Activated T-helper 2 cell treated with anti-CD3 and anti-CD28 coated beads, Interferon-gamma antibody, Interleukin-2, Interleukin-4, amounts not matched to agents 10 μg/mL and 5 μg/mL and 100 μg/mL, durations not matched to agents 14 hours and 24 hours and 36 hours (primary cell): ENCODE results near the gene PFDN4. TPM values are rescaled to one million over a fixed set of nuclear protein-coding genes. Genes with fewer than 3 reads are reported as not detected.
A peak's percentile ranks its signal among the peaks of the same experiment; 100 is the strongest.

Source experiments
- DNase-seq: peaks from one replicate; pipeline ENCODE4 v3.0.0; 2021; ENCODE audit warnings: low spot score
- H3K27ac Mint-ChIP-seq: one replicate; pipeline ENCODE4 v1.8.0; 2021; ENCODE audit warnings: mixed read lengths
- H3K27me3 Mint-ChIP-seq: one replicate; pipeline ENCODE4 v1.8.0; 2021; ENCODE audit warnings: low read depth, mixed read lengths
- H3K36me3 Mint-ChIP-seq: one replicate; pipeline ENCODE4 v1.8.0; 2021; ENCODE audit warnings: low read depth, mixed read lengths
- H3K4me1 Mint-ChIP-seq: one replicate; pipeline ENCODE4 v1.8.0; 2021; ENCODE audit warnings: low read depth, mixed read lengths
- H3K4me3 Mint-ChIP-seq: one replicate; pipeline ENCODE4 v1.8.0; 2021; ENCODE audit warnings: low read depth, mild to moderate bottlenecking, moderate library complexity, mixed read lengths
- H3K9me3 Mint-ChIP-seq: one replicate; pipeline ENCODE4 v1.8.0; 2021; ENCODE audit warnings: mixed read lengths
- intact Hi-C: fragments of 100-400 bp; cut with micrococcal nuclease; formaldehyde crosslinking; loops from one replicate; pipeline ENCODE4 v1.15.1; 2023
- total RNA-seq: library from RNA; stranded (reverse); gene quantifications from 2 replicates; pipeline ENCODE4 v1.2.3, GENCODE V29; 2022

The PFDN4 gene
- 52.2 and 55.1 TPM in 2 replicates for total RNA-seq

DNA sequence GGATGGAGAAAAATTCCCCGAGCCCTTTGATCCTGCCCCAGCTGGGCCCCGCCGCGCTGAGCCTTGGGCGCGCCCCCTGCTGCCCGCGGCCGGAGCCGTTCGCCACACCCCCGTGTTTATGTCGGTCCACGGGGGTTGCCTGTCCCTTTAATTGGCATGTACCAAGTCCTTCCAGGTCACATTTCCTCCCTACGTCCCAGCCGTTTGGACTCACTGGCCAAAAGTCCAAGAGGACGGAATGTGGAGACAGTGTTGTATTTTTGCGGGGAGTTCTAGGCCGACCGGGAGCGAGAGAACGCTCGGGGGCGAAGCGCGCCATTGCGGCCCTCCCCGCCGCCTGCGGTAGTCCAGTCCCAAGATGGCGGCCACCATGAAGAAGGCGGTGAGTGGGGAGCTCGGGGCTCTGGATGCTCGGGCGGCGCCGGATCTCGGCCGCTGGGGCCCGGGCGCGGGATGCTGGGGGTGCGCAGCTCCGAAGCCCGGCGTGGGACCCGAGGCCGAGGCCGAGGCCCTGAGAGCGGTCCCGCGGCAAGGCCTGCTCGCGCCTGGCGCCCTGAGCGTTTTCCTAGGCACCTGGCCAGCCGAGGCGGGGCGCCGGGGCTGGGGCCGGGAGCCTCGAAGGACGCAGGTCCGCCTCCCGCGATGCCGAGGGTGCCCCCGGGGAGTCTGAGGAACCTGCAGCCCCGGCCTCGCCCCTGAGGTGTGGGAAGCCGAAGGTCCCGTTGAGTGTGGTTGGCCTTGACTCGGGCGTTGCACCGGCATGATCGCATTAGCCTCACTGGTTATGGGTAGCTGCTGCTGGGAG is at the start of gene PFDN4:
PFDN4 (plus strand) TSS at position 345 of the 805 bp plus-strand sequence; CDS start at position 359, 14 bp downstream.
- peak within 1 kb of the TSS; percentile 94 for H3K4me3 Mint-ChIP-seq
- intact Hi-C loops, result loop anchor here (5.0 to 10.0 kb wide), 3 partner anchors 79 to 439 kb away; no protein-coding TSS in a partner anchor
- DNase-seq, result peak; percentile 78
- H3K4me1 Mint-ChIP-seq, result peaks cover 26% of the 10 kb centered on the region
- H3K9me3 Mint-ChIP-seq, result no peaks in the 10 kb centered on the region
- H3K27ac Mint-ChIP-seq, result peak within 1 kb of the TSS; percentile 99
- peaks cover 18% of the 10 kb centered on the region for H3K36me3 Mint-ChIP-seq
- H3K27me3 Mint-ChIP-seq, result no peaks in the 10 kb centered on the region

GRCh38 chr20:54158226-54158625 is 49.7 kb upstream of the PFDN4 start:
- no peak for DNase-seq
- no peaks in the 10 kb centered on the region for H3K36me3 Mint-ChIP-seq
- H3K9me3 Mint-ChIP-seq, result no peaks in the 10 kb centered on the region
- H3K27me3 Mint-ChIP-seq, result peaks cover 13% of the 10 kb centered on the region
- intact Hi-C loops, result no loop called here
- no peak overlapping the region for H3K4me3 Mint-ChIP-seq
- H3K4me1 Mint-ChIP-seq, result no peaks in the 10 kb centered on the region
- H3K27ac Mint-ChIP-seq, result no peak overlapping the region

GRCh38 chr20:54158856-54159418 is 49.0 kb upstream of the PFDN4 start:
- no peaks in the 10 kb centered on the region for H3K4me1 Mint-ChIP-seq
- peaks cover 12% of the 10 kb centered on the region for H3K27me3 Mint-ChIP-seq
- H3K4me3 Mint-ChIP-seq, result no peak overlapping the region
- H3K9me3 Mint-ChIP-seq, result no peaks in the 10 kb centered on the region
- no peak for DNase-seq
- intact Hi-C loops, result no loop called here
- H3K27ac Mint-ChIP-seq, result no peak overlapping the region
- no peaks in the 10 kb centered on the region for H3K36me3 Mint-ChIP-seq

DNA sequence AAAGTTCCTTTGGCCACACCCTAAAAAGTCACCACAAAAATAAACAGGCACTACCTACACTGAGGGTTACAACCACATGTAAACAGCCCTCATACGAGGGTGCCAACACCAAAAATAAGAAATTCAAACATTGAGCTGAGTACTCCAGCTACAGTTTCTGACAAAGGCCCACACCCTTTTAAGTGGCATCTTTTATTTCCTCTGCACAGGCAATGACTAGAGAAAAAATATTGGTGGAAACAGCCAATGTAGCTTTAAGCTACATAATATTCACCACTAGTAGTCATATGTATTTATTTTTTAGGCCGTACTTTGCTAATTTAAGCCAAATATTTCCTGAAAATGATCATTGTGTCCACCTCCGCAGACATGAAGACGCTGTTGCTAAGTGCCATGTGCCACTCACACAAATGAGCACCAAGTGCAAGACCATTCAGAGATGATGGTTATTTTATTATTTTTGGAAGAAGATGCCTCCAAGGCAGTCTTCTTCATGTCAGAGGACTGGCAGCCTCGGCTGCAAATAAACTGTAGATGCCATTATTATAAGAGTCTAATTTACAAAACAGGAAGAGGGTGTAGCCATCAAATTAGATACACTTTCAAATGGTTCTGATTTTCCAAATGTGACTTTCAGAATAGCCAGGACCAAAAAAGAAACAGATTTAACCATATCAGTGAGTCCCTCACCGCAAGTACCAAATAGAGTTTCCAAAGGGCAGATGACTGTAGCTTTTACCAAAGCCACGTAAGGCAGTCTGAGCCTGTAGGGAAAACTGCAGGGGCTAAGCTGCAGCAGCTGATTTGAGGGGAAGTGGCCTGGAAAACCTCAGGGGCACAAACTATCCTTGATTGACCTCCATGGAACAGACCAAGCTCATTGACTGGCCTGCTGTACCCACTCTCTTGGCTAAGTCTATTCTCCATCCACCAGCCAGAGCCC is 47.6 kb upstream of the PFDN4 start:
- H3K27ac Mint-ChIP-seq, result no peak overlapping the region
- DNase-seq, result no peak
- H3K27me3 Mint-ChIP-seq, result peaks cover 13% of the 10 kb centered on the region
- H3K4me3 Mint-ChIP-seq, result no peak overlapping the region
- no peaks in the 10 kb centered on the region for H3K36me3 Mint-ChIP-seq
- intact Hi-C loops, result no loop called here
- H3K9me3 Mint-ChIP-seq, result no peaks in the 10 kb centered on the region
- no peaks in the 10 kb centered on the region for H3K4me1 Mint-ChIP-seq

DNA sequence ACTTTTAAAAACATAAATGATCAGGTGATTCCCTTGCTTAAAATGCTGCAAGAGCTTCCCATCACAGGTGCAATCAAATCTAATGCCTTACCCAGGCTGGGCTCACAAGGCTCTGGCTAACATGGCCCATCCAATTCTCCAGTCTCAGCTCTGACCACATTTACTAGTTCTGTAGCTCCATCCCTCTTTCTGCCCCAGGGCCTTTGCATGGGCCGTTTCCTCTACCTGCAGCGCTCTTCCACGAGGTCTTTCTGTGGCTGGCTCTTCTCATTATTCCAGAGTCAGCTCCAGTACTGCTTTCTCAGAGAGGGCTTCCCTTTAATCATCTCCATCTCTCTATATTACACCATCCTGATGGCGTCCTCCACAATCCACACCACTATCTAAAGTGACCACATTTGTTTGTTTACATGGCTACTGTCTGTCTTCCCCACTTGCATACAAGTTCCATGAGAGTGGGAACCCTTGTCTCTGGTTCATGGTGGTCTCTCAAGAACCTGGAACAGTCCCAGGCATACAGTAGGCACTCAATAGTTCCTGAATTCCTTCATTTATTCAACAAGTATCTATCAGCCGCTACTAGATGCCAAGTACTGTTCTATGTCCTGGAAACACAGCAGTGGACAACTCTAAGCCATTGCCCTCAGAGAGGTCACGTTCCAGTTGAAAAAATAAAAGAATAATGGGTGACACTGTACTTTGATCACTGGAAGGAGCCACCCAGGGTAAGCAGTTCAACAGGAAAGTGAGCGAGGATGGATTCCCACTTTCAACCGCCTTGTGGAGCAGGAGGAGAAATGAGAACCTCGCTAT is 46.7 kb upstream of the PFDN4 start:
- Mint-ChIP-seq H3K4me3 (no peak overlapping the region), H3K27me3 (peaks cover 15% of the 10 kb centered on the region), H3K36me3 (no peaks in the 10 kb centered on the region), H3K4me1 (no peaks in the 10 kb centered on the region), H3K27ac (no peak overlapping the region), H3K9me3 (no peaks in the 10 kb centered on the region)
- no peak for DNase-seq
- intact Hi-C loops, result no loop called here

- Mint-ChIP-seq H3K4me1 (no peaks in the 10 kb centered on the region), H3K27ac (no peak overlapping the region), H3K4me3 (no peak overlapping the region), H3K27me3 (peaks cover 14% of the 10 kb centered on the region), H3K9me3 (no peaks in the 10 kb centered on the region), H3K36me3 (no peaks in the 10 kb centered on the region)
- DNase-seq, result no peak
- intact Hi-C loops, result no loop called here
Observed at GRCh38 chr20:54161821-54162149, 46.1 kb upstream of the PFDN4 start.

DNA sequence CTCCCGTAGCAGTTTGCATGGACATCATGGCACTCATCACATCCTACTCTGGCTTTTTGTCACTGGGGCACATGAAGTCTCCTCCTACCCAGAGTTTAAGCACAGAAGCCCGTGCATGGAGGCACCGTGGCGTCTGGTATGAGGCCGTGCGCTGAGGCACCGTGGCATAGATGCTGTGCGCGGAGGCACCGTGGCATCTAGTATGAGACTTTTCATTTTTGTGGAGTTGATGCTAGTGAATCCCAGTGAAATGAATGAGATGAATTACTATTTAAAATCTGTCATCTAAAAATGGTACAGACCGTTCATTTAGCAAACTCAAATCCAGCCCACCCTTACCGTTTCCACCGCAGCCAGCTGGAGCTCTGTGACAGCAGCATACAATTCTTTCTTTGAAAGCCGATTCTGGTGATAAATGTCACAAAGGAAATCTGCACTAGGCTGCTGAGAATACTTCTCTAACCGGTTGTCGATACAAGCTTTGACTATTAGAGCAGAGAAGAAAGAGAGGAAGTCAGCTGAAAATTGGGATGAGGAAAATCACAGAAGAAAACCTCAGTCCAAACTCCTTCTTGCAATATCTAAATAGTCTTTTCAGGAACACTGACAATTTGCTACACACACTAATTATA is 45.4 kb upstream of the PFDN4 start:
- Mint-ChIP-seq H3K9me3 (no peaks in the 10 kb centered on the region), H3K36me3 (no peaks in the 10 kb centered on the region), H3K4me3 (no peak overlapping the region), H3K4me1 (no peaks in the 10 kb centered on the region), H3K27ac (no peak overlapping the region), H3K27me3 (peaks cover 12% of the 10 kb centered on the region)
- intact Hi-C loops, result no loop called here
- DNase-seq, result no peak

DNA sequence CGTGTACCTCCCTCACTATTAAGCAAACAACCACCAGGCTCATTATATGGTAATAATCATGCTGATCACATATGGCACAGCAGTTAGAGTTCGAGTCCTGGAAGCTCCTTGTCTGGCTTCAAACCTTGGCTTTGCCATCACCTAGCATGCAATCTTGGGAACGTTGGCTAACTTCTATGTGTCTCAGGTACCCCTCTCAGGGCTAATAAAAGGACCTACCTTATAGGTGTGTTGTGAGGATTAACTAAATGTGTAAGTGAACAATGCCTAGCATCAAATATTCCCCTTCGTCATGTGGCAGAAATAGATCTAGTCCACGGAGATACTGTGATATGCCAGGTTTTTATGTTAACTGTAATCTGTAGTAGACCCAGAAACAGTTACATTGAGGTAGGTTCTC is 44.5 kb upstream of the PFDN4 start:
- intact Hi-C loops, result no loop called here
- Mint-ChIP-seq H3K4me1 (no peaks in the 10 kb centered on the region), H3K4me3 (no peak overlapping the region), H3K9me3 (no peaks in the 10 kb centered on the region), H3K27ac (no peak overlapping the region), H3K36me3 (no peaks in the 10 kb centered on the region), H3K27me3 (peaks cover 19% of the 10 kb centered on the region)
- DNase-seq, result no peak

DNA sequence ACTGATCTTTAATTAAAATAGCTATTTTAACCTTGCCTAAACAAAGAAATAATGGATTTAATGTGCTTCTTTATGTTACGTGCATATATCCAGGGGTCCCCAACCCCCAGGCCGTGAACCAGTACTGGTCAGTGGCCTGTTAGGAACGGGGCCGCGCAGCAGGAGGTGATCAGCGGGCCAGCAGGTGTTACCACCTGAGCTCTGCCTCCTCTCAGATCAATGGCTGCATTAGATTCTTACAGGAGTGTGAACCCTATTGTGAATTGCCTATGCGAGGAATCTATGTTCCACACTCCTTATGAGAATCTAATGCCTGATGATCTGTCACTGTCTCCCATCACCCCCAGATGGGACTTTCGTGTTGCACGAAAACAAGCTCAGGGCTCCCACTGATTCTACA is 42.9 kb upstream of the PFDN4 start:
- intact Hi-C loops, result no loop called here
- H3K36me3 Mint-ChIP-seq, result no peaks in the 10 kb centered on the region
- peaks cover 32% of the 10 kb centered on the region for H3K27me3 Mint-ChIP-seq
- DNase-seq, result no peak
- no peak overlapping the region for H3K27ac Mint-ChIP-seq
- H3K4me1 Mint-ChIP-seq, result no peaks in the 10 kb centered on the region
- no peaks in the 10 kb centered on the region for H3K9me3 Mint-ChIP-seq
- H3K4me3 Mint-ChIP-seq, result no peak overlapping the region

- H3K4me1 Mint-ChIP-seq, result no peaks in the 10 kb centered on the region
- DNase-seq, result no peak
- H3K9me3 Mint-ChIP-seq, result no peaks in the 10 kb centered on the region
- H3K27me3 Mint-ChIP-seq, result peaks cover 37% of the 10 kb centered on the region
- intact Hi-C loops, result no loop called here
- no peaks in the 10 kb centered on the region for H3K36me3 Mint-ChIP-seq
- H3K4me3 Mint-ChIP-seq, result no peak overlapping the region
- H3K27ac Mint-ChIP-seq, result no peak overlapping the region
Observed at GRCh38 chr20:54165803-54166202, 42.1 kb upstream of the PFDN4 start.

GRCh38 chr20:54166987-54167662 is 40.8 kb upstream of the PFDN4 start:
- Mint-ChIP-seq H3K27me3 (peaks cover 46% of the 10 kb centered on the region), H3K9me3 (no peaks in the 10 kb centered on the region), H3K36me3 (no peaks in the 10 kb centered on the region), H3K4me3 (no peak overlapping the region), H3K4me1 (no peaks in the 10 kb centered on the region), H3K27ac (no peak overlapping the region)
- intact Hi-C loops, result no loop called here
- no peak for DNase-seq
